22Rv1 (cell line): ENCODE data around the gene PKNOX2.

ENCODE experiments used
- ZFX ChIP-seq: fragments of 450-650 bp; IDR thresholded peaks from 2 replicates; pipeline ENCODE4 v1.6.1; 2017; ENCODE audit warnings: antibody characterized with exemption, borderline replicate concordance
- TF ChIP-seq, protein P1 (sequence below): fragments of 450-650 bp; IDR thresholded peaks from 2 replicates; pipeline ENCODE4 v1.5.1; 2017; ENCODE audit warnings: mild to moderate bottlenecking

DNA sequence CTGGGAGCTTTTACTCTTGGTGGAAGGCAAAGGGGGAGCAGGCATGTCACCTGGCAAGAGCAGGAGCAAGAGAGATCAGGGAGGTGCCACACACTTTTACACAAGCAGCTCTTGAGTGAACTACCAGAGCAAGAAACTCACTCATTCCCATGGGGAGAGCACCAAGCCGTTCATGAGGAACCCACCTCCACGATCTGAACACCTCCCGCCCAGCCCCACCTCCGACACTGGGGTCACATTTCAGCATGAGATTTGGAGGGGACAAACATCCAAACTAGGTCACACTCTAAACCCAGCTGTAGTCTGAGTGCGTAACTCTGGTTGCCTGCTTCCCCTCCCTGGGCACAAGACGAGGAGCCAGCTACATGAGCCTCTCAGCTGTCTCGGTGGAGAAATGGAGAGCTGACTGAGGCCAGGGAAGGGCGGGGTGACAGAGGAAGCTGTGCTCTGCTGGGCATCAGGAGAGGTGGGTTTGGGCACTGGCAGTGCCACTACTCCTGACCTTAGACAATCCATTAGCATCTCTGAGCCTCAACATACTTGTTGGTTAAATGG is 134.6 kb downstream of the PKNOX2 start:
- TF ChIP-seq, protein P1, sequence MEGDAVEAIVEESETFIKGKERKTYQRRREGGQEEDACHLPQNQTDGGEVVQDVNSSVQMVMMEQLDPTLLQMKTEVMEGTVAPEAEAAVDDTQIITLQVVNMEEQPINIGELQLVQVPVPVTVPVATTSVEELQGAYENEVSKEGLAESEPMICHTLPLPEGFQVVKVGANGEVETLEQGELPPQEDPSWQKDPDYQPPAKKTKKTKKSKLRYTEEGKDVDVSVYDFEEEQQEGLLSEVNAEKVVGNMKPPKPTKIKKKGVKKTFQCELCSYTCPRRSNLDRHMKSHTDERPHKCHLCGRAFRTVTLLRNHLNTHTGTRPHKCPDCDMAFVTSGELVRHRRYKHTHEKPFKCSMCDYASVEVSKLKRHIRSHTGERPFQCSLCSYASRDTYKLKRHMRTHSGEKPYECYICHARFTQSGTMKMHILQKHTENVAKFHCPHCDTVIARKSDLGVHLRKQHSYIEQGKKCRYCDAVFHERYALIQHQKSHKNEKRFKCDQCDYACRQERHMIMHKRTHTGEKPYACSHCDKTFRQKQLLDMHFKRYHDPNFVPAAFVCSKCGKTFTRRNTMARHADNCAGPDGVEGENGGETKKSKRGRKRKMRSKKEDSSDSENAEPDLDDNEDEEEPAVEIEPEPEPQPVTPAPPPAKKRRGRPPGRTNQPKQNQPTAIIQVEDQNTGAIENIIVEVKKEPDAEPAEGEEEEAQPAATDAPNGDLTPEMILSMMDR: no peak
- TF ChIP-seq ZFX: no peak
